ENCODE data around the gene GPR108.
"Not testable (repeated sequence)": the region's sequence is repeated elsewhere in the genome, so short reads cannot be mapped to it uniquely, and the experiment has no call there.

Gene GPR108
- total RNA-seq: 42.4 to 44.6 reads per million in 2 donors

GRCh38 chr19:6737284-6737872 is at the start of gene GPR108:
Gene GPR108 (minus strand): TSS chr19:6737580. CDS start chr19:6737576, 4 bp downstream.
- DNase-seq: peak; percentile 97 to 100 (median 99)

- DNase-seq: no peak
These were observed 41.8 kb upstream of the GPR108 start for GRCh38 chr19:6779206-6779605.

GRCh38 chr19:6778386-6778785 is 41.0 kb upstream of the GPR108 start:
- DNase-seq: peak in 1 of 5 experiments; percentile 26

- DNase-seq: no peak
These were observed 40.1 kb upstream of the GPR108 start for GRCh38 chr19:6777434-6777833.

- no peak for DNase-seq
These were observed 39.6 kb upstream of the GPR108 start for GRCh38 chr19:6776999-6777398.

- DNase-seq: not testable (repeated sequence)
These were observed 38.7 kb upstream of the GPR108 start for GRCh38 chr19:6776045-6776444.

- no peak for DNase-seq
These were observed 37.7 kb upstream of the GPR108 start for GRCh38 chr19:6774821-6775707.

GRCh38 chr19:6773323-6773931 is 36.0 kb upstream of the GPR108 start:
- peak; percentile 21 to 64 (median 43) for DNase-seq

GRCh38 chr19:6772866-6773322 is 35.5 kb upstream of the GPR108 start:
- DNase-seq: peak in 1 of 5 experiments; percentile 16

- peak; percentile 54 to 95 (median 74) for DNase-seq
These were observed 34.9 kb upstream of the GPR108 start, which contains the start of gene VAV1 for GRCh38 chr19:6772028-6772865. Gene VAV1 (plus strand): TSS chr19:6772708. CDS start chr19:6772808, 100 bp downstream.

- DNase-seq: not testable (repeated sequence)
These were observed 34.3 kb upstream of the GPR108 start for GRCh38 chr19:6771648-6772027.

GRCh38 chr19:6769006-6769619 is 31.7 kb upstream of the GPR108 start:
- no peak for DNase-seq

- peak in 1 of 5 experiments; percentile 63 for DNase-seq
These were observed 30.9 kb upstream of the GPR108 start for GRCh38 chr19:6768236-6768785.

- peak; percentile 86 to 98 (median 91) for DNase-seq
These were observed 30.2 kb upstream of the GPR108 start, which contains the start of gene SH2D3A for GRCh38 chr19:6767357-6768235. Gene SH2D3A (minus strand): TSS chr19:6767435. CDS start chr19:6763748, 3,687 bp downstream.

- DNase-seq: peak in 1 of 5 experiments; percentile 78
These were observed 29.6 kb upstream of the GPR108 start for GRCh38 chr19:6767081-6767356.

- peak in 1 of 5 experiments; percentile 56 for DNase-seq
These were observed 29.1 kb upstream of the GPR108 start for GRCh38 chr19:6766357-6767080.

GRCh38 chr19:6765738-6766356 is 28.5 kb upstream of the GPR108 start:
- no peak for DNase-seq

- not testable (repeated sequence) for DNase-seq
These were observed 24.9 kb upstream of the GPR108 start for GRCh38 chr19:6762253-6762797.
